Neural cell (in vitro differentiated cells): ENCODE results near the gene SPATA7. TPM values are rescaled to one million over a fixed set of nuclear protein-coding genes. Genes with fewer than 3 reads are reported as not detected.

Experiments
- H2AFZ ChIP-seq: fragments of 200-600, 300-800 bp; sonication (generic), shearing (Covaris generic); 2 replicates; pipeline ENCODE4 v1.6.0; 2014; ENCODE audit warnings: low read depth, mild to moderate bottlenecking, antibody characterized with exemption, low read length, moderate library complexity
- H3F3A ChIP-seq: fragments of 200-600 bp; shearing (Covaris generic); 2 replicates; pipeline ENCODE4 v1.6.1; 2016; ENCODE audit warnings: mild to moderate bottlenecking, moderate library complexity, mixed read lengths, antibody characterized with exemption, low read length; ENCODE audit not compliant: insufficient read depth, poor library complexity, severe bottlenecking
- H3K27ac ChIP-seq: fragments of 200-600, 300-800 bp; sonication (generic), shearing (Covaris generic); 2 replicates; pipeline ENCODE4 v1.5.1; 2014; ENCODE audit warnings: mild to moderate bottlenecking, low read length, moderate library complexity
- H3K27me3 ChIP-seq: fragments of 300-800, 200-600 bp; sonication (generic), shearing (Covaris generic); 2 replicates; pipeline ENCODE4 v1.6.0; 2014; ENCODE audit warnings: mild to moderate bottlenecking, low read depth, low read length, moderate library complexity; ENCODE audit not compliant: insufficient read depth
- H3K36me3 ChIP-seq: fragments of 300-800, 200-600 bp; sonication (generic), shearing (Covaris generic); 2 replicates; pipeline ENCODE4 v1.5.1; 2014; ENCODE audit warnings: mild to moderate bottlenecking, antibody characterized with exemption, low read length, moderate library complexity; ENCODE audit not compliant: insufficient read depth
- H3K4me2 ChIP-seq: fragments of 300-800, 200-600 bp; sonication (generic), shearing (Covaris generic); 2 replicates; pipeline ENCODE4 v1.6.0; 2014; ENCODE audit warnings: mild to moderate bottlenecking, low read length
- H3K4me3 ChIP-seq: fragments of 300-800, 200-600 bp; sonication (generic), shearing (Covaris generic); 2 replicates; pipeline ENCODE4 v1.5.1; 2014; ENCODE audit warnings: mild to moderate bottlenecking, low read length, moderate library complexity
- H3K79me2 ChIP-seq: fragments of 200-600 bp; shearing (Covaris generic); replicated peaks from 2 replicates; pipeline ENCODE4 v1.6.0; 2014; ENCODE audit warnings: mild to moderate bottlenecking, low read length, moderate library complexity; ENCODE audit not compliant: insufficient read depth
- H3K9ac ChIP-seq: fragments of 300-800, 200-600 bp; sonication (generic), shearing (Covaris generic); 2 replicates; pipeline ENCODE4 v1.6.1; 2016; ENCODE audit warnings: mild to moderate bottlenecking, low read length, mixed read lengths
- H3K9me2 ChIP-seq: fragments of 200-600 bp; shearing (Covaris generic); 2 replicates; pipeline ENCODE4 v1.6.1; 2016; ENCODE audit warnings: mild to moderate bottlenecking, low read length, mixed read lengths; ENCODE audit not compliant: insufficient read depth
- H3K9me3 ChIP-seq: fragments of 200-600, 300-800 bp; sonication (generic), shearing (Covaris generic); 2 replicates; pipeline ENCODE4 v1.6.1; 2016; ENCODE audit warnings: mild to moderate bottlenecking, mixed run types, low read length, moderate library complexity, mixed read lengths
- H4K20me1 ChIP-seq: fragments of 200-600 bp; shearing (Covaris generic); 2 replicates; pipeline ENCODE4 v1.6.1; 2016; ENCODE audit warnings: mild to moderate bottlenecking, mixed run types; ENCODE audit not compliant: insufficient read depth
- CTCF ChIP-seq: fragments of 450-650 bp; IDR thresholded peaks from 2 replicates; pipeline ENCODE4 v1.5.1; 2014; ENCODE audit warnings: antibody characterized with exemption, mild to moderate bottlenecking, moderate library complexity; ENCODE audit not compliant: poor library complexity, severe bottlenecking
- EP300 ChIP-seq: fragments of 450-650 bp; conservative IDR thresholded peaks from 2 replicates; pipeline ENCODE4 v1.6.1; 2014; ENCODE audit warnings: antibody characterized with exemption, mild to moderate bottlenecking, moderate library complexity; ENCODE audit not compliant: poor library complexity, severe bottlenecking
- EZH2 ChIP-seq: fragments of 200-600, 300-800 bp; shearing (Covaris generic), sonication (generic); IDR thresholded peaks from 2 replicates; pipeline ENCODE4 v1.6.1; 2014; ENCODE audit warnings: antibody characterized with exemption, low read length, borderline replicate concordance, mild to moderate bottlenecking; ENCODE audit not compliant: insufficient read depth, poor library complexity, severe bottlenecking
- MXI1 ChIP-seq: fragments of 450-650 bp; conservative IDR thresholded peaks from 2 replicates; pipeline ENCODE4 v1.6.1; 2014; ENCODE audit warnings: antibody characterized with exemption, mild to moderate bottlenecking; ENCODE audit not compliant: poor library complexity, severe bottlenecking
- POLR2AphosphoS5 ChIP-seq: IDR thresholded peaks from 2 replicates; pipeline ENCODE4 v1.6.1; 2012
- RAD21 ChIP-seq: fragments of 450-650 bp; conservative IDR thresholded peaks from 2 replicates; pipeline ENCODE4 v1.6.1; 2014; ENCODE audit warnings: antibody characterized with exemption, mild to moderate bottlenecking, moderate library complexity
- REST ChIP-seq: IDR thresholded peaks from 2 replicates; pipeline ENCODE4 v1.6.1; 2012; ENCODE audit warnings: borderline replicate concordance
- SMC3 ChIP-seq: fragments of 450-650 bp; conservative IDR thresholded peaks from 2 replicates; pipeline ENCODE4 v1.6.1; 2014; ENCODE audit warnings: antibody characterized with exemption, mild to moderate bottlenecking, moderate library complexity; ENCODE audit not compliant: poor library complexity
- TAF1 ChIP-seq: IDR thresholded peaks from 2 replicates; pipeline ENCODE4 v1.6.1; 2012; ENCODE audit warnings: low read depth
- polyA plus RNA-seq: library from polyadenylated mRNA; depleted of rRNA; stranded (reverse); fragments of >200 nt; gene quantifications from 2 replicates; pipeline ENCODE4 v1.2.3, GENCODE V29; 2014

The SPATA7 gene
- polyA plus RNA-seq, 1 donor from 2014 or later, result 31.4 TPM

- no peaks in the 10 kb centered on the region for H3F3A ChIP-seq
- no peak overlapping the region for H3K9ac ChIP-seq
- no peaks in the 10 kb centered on the region for H4K20me1 ChIP-seq
- H3K9me2 ChIP-seq, result no peaks in the 10 kb centered on the region
- no peak overlapping the region for H2AFZ ChIP-seq
- H3K27ac ChIP-seq, result no peak overlapping the region
- no peak overlapping the region for H3K4me2 ChIP-seq
- H3K4me3 ChIP-seq, result no peak overlapping the region
- H3K79me2 ChIP-seq, result peaks cover 23% of the 10 kb centered on the region
- no peaks in the 10 kb centered on the region for H3K9me3 ChIP-seq
- TF ChIP-seq MXI1 (no peak), POLR2AphosphoS5 (no peak), TAF1 (no peak), EP300 (no peak), CTCF (no peak), REST (no peak), EZH2 (no peak), RAD21 (no peak), SMC3 (no peak)
- H3K36me3 ChIP-seq, result no peaks in the 10 kb centered on the region
- no peaks in the 10 kb centered on the region for H3K27me3 ChIP-seq
These were observed 3.4 kb downstream of the SPATA7 start for GRCh38 chr14:88388741-88389282.

GRCh38 chr14:88392609-88393008 is 7.2 kb downstream of the SPATA7 start:
- no peak overlapping the region for H3K4me3 ChIP-seq
- no peaks in the 10 kb centered on the region for H3K9me3 ChIP-seq
- peaks cover 4% of the 10 kb centered on the region for H3K79me2 ChIP-seq
- H3F3A ChIP-seq, result no peaks in the 10 kb centered on the region
- no peak overlapping the region for H3K4me2 ChIP-seq
- H3K27me3 ChIP-seq, result no peaks in the 10 kb centered on the region
- no peak overlapping the region for H3K9ac ChIP-seq
- H3K27ac ChIP-seq, result no peak overlapping the region
- H4K20me1 ChIP-seq, result no peaks in the 10 kb centered on the region
- H3K9me2 ChIP-seq, result no peaks in the 10 kb centered on the region
- TF ChIP-seq REST (no peak), CTCF (no peak), MXI1 (no peak), TAF1 (no peak), RAD21 (no peak), EZH2 (no peak), POLR2AphosphoS5 (no peak), SMC3 (no peak), EP300 (no peak)
- no peak overlapping the region for H2AFZ ChIP-seq
- H3K36me3 ChIP-seq, result peaks cover 7% of the 10 kb centered on the region
